ENCODE measurements around the gene GPR162.
A peak's percentile ranks its signal among the peaks of the same experiment; 100 is the strongest.
"Not testable (repeated sequence)": the region's sequence is repeated elsewhere in the genome, so short reads cannot be mapped to it uniquely, and the experiment has no call there.

The GPR162 gene

GRCh38 chr12:6861391-6861790 lies 39.8 kb downstream of the GPR162 start:
- no peak for DNase-seq

GRCh38 chr12:6863033-6863432 lies 41.4 kb downstream of the GPR162 start:
- DNase-seq: no peak

- no peak for DNase-seq
Observed at GRCh38 chr12:6863586-6864321, 42.1 kb downstream of the GPR162 start.

- DNase-seq: not testable (repeated sequence)
Observed at GRCh38 chr12:6865307-6865706, 43.7 kb downstream of the GPR162 start.

- DNase-seq: no peak
Observed at GRCh38 chr12:6866163-6866919, 44.7 kb downstream of the GPR162 start.

- no peak for DNase-seq
Observed at GRCh38 chr12:6866920-6867412, 45.3 kb downstream of the GPR162 start.

- DNase-seq: peak; percentile 69
Observed at GRCh38 chr12:6867413-6868210, 46.0 kb downstream of the GPR162 start, which contains the start of gene TPI1. Gene TPI1 (plus strand): TSS chr12:6867531. CDS start chr12:6867567, 36 bp downstream.

GRCh38 chr12:6868211-6869048 lies 46.8 kb downstream of the GPR162 start:
- no peak for DNase-seq

- peak; percentile 74 for DNase-seq
Observed at GRCh38 chr12:6869049-6870021, 47.7 kb downstream of the GPR162 start.

GRCh38 chr12:6870304-6870703 lies 48.7 kb downstream of the GPR162 start:
- not testable (repeated sequence) for DNase-seq

GRCh38 chr12:6871052-6871957 lies 49.7 kb downstream of the GPR162 start:
- no peak for DNase-seq

GRCh38 chr12:6872073-6873048 lies 50.7 kb downstream of the GPR162 start:
- DNase-seq: peak; percentile 73

- peak; percentile 96 for DNase-seq
Observed at GRCh38 chr12:6873094-6874014, 51.7 kb downstream of the GPR162 start, which contains the start of gene SPSB2. Gene SPSB2 (minus strand): TSS chr12:6873303. CDS start chr12:6872901, 402 bp downstream.

GRCh38 chr12:6874015-6874368 lies 52.4 kb downstream of the GPR162 start:
- not testable (repeated sequence) for DNase-seq

Data from effector CD8-positive, alpha-beta T cell (primary cell).